ENCODE results near the gene CDH13.

DNA sequence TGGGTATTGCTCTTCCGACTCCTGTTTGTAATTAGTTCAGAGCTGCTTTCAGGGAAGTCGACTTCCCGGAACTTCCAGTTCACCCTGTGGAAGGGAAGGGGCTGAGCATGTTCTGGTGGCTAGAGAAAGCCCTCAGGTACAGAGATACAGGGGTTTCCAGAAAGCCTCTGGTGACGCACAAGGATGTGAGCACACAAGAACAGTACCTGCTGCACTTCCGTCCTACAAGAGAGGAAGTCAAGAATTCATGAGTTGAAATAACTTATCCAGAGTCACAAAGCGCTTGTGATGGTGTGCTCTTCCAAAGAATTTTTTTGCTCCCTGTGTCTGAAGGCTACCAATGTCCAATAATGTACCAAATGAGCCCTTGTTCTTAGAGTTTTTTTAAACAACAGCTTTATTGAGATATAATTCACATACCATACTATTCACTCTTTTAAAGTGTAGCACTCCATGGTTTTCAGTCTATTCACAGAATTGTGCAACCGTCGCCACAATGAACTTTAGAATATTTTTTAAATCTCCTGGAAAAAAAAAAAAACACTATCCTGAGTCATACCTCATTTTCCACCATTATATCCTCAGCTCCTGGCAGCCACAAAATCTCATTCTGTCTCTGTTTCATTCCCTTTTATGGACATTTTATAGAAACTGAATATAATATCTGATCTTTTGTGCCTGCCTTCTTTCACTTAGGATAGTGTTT is 327.6 kb downstream of the CDH13 start:
- TF ChIP-seq, protein P1, sequence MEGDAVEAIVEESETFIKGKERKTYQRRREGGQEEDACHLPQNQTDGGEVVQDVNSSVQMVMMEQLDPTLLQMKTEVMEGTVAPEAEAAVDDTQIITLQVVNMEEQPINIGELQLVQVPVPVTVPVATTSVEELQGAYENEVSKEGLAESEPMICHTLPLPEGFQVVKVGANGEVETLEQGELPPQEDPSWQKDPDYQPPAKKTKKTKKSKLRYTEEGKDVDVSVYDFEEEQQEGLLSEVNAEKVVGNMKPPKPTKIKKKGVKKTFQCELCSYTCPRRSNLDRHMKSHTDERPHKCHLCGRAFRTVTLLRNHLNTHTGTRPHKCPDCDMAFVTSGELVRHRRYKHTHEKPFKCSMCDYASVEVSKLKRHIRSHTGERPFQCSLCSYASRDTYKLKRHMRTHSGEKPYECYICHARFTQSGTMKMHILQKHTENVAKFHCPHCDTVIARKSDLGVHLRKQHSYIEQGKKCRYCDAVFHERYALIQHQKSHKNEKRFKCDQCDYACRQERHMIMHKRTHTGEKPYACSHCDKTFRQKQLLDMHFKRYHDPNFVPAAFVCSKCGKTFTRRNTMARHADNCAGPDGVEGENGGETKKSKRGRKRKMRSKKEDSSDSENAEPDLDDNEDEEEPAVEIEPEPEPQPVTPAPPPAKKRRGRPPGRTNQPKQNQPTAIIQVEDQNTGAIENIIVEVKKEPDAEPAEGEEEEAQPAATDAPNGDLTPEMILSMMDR (IDR thresholded peaks at IDR 0.05): no peak
- no peak for TF ChIP-seq POLR2A (IDR thresholded peaks at IDR 0.05)

Data from body of pancreas (tissue), 4 donors.